HG03175 (cell line): ENCODE measurements around the gene F2RL1.
"Not testable (repeated sequence)": the region's sequence is repeated elsewhere in the genome, so short reads cannot be mapped to it uniquely, and the experiment has no call there.

Experiments
- ATAC-seq: cut with Tn5 transposase; IDR thresholded peaks from one replicate; pipeline ENCODE4 v1.9.1; 2021; ENCODE audit warnings: mild to moderate bottlenecking, moderate library complexity; ENCODE audit not compliant: unreplicated experiment

Gene F2RL1, protein sequence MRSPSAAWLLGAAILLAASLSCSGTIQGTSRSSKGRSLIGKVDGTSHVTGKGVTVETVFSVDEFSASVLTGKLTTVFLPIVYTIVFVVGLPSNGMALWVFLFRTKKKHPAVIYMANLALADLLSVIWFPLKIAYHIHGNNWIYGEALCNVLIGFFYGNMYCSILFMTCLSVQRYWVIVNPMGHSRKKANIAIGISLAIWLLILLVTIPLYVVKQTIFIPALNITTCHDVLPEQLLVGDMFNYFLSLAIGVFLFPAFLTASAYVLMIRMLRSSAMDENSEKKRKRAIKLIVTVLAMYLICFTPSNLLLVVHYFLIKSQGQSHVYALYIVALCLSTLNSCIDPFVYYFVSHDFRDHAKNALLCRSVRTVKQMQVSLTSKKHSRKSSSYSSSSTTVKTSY

DNA sequence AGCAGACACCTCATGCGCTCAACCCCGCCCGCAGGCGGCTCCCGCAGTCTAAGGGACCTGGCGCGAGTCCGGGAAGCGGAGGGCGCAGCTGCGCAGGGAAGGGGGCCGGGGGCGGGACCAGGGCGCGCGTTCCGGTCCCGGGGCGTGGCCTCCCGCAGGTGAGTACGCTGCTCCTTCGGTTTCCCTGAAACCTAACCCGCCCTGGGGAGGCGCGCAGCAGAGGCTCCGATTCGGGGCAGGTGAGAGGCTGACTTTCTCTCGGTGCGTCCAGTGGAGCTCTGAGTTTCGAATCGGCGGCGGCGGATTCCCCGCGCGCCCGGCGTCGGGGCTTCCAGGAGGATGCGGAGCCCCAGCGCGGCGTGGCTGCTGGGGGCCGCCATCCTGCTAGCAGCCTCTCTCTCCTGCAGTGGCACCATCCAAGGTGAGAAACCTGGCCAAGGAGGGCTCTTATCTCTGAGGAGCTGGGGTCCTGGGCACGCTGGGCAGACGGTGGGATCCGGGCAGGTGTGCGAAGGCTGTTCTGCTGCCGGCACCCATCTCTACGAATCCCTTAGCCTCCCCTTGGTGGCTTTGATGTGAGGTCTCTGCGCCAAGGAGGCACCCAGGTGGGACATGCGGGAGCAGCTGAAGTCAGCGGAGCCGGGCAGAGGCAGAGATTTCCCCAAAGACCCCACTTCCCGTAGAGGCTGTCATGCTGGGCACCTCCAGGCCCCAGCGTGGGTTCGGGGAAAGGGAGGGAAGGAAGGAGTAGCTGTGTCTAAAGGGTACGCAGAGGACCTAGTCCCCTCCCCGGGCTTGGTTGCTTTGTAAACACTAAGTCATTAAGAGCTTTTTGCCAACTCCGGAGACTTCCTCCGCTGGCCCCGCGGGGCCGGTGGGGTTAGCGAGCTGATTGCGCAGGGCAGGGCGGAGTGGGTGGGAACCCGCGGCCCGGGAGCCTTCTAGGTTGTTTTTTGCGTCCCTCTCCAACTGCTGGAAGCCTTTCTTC, at the start of gene F2RL1:
Gene F2RL1, plus strand, starts transcription at position 187 of the 988 bp plus-strand sequence. Its CDS starts 153 bp downstream, at position 340.
- no peak for ATAC-seq

DNA sequence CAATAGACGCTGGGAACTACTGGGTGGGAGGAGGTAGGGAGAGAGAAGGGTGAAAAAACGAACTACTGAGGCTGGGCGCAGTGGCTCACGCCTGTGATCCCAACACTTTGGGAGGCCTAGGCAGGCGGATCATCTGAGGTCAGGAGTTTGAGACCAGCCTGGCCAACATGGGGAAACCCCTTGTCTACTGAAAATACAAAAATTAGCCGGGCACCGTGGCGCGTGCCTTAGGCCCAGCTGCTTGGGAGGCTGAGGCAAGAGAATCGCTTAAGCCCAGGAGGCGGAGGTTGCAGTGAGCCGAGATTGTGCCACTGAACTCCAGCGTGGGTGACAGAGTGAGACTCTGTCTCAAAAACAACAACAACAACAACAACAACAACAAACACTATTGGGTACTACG, 47.8 kb upstream of the F2RL1 start:
- not testable (repeated sequence) for ATAC-seq

GRCh38 chr5:76771705-76772405, 47.0 kb upstream of the F2RL1 start:
- no peak for ATAC-seq

- ATAC-seq: no peak
These were observed 42.9 kb upstream of the F2RL1 start for GRCh38 chr5:76775921-76776320.

- ATAC-seq: no peak
These were observed 42.4 kb upstream of the F2RL1 start for GRCh38 chr5:76776391-76776790.

- not testable (repeated sequence) for ATAC-seq
These were observed 38.2 kb upstream of the F2RL1 start for GRCh38 chr5:76780616-76781015.

DNA sequence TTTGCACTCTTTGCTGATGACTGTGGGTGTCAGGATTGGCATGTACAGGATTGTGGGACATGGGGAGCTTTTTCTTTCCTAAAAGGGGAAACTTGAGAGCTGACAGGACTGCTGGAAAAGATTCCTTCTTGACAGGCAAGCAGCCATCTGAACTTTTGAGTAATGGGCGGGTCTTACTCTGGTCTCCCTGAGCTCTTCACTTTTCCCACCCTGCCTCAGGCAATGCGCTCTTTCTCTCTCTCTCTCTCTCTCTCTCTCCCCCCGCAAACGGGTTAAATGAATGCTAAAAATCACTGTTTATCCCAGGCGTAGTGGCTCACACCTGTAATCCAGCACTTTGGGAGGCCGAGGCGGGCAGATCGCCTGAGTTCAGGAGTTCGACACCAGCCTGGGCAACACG, 37.1 kb upstream of the F2RL1 start:
- no peak for ATAC-seq

DNA sequence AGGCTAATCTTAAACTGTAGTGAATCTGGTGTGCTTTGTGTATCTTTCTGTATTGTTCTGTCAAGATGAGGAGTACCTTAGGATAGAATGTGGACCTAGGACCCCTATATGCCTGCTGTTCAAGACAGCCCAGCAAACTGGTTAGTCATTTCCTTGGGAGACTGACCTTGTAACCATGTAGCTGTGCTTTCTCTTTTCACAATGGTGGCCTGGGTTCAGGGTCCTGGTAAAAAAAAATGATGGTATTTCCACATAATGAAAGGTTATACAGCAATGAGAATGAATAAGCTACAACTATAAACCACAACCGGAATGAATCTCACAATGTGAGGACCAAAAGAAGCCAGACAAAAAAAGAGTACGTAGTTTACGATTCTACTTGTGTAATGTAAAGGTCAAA, 36.4 kb upstream of the F2RL1 start:
- no peak for ATAC-seq

DNA sequence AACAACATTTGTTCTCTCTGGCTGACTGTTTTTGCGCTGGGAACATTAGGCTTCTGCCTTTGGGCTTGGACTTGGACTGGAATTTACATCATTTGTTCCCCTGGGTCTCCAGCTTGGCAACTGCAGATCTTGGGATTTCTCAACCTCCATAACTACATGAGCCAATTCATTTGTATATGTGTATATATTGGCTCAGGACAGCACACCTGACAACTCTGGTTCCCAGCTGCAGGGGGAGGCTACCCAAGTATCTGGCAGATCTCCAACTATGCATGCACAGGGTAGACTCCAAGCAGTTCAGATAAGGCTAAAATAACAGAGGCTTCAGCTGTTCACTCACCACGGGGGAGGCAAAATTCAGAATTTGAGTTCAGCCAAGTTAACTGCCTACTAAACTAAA, 31.6 kb upstream of the F2RL1 start:
- ATAC-seq: no peak

GRCh38 chr5:76788362-76788761, 30.5 kb upstream of the F2RL1 start:
- ATAC-seq: no peak

DNA sequence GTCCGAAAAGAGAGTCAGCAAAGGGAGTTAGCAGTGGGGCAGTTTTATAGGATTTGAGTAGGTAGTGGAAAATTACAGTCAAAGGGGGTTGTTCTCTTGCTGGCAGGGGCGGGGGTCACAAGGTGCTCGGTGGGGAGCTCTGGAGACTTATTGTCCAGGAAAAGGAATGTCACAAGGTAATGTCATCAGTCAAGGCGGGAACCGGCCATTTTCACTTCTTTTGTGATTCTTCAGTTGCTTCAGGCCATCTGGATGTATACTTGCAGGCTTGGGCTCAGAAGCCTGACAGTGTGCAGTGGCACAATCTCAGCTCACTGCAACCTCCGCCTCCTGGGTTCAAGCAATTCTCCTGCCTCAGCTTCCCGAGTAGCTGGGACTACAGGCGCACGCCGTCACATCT, 29.6 kb upstream of the F2RL1 start:
- ATAC-seq: not testable (repeated sequence)

GRCh38 chr5:76789991-76790581, 28.7 kb upstream of the F2RL1 start:
- ATAC-seq: no peak

DNA sequence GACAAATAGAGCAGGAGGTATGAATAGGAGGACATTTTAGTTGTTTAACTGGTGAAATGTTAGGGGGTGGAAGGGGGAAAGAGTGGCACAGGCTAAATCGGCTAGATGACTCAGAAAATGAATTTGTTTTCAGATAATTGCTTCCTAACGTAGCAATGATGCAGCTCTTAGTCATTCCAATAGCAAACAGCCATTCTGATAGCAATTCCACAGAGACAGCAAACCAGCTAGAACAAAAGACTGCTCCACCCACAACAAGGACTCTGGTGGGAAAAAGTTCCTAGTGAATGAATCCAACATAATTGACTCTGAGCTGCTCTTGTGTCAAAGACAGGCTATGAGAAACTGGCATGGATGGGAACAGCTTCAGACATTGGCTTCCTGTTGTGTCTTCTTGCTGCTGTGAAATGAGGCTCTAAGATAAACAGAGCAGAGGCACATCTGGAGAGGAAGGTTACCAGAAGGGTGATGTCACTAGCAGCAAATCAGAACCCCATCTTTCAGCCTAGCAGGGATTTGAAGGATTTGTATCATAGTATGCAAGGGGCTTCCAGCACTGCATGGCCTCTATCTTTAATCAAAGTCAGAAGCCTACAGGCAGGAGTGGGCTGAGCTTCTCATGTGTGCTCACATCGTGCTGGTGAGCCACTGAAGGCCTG, 28.1 kb upstream of the F2RL1 start:
- ATAC-seq: no peak

DNA sequence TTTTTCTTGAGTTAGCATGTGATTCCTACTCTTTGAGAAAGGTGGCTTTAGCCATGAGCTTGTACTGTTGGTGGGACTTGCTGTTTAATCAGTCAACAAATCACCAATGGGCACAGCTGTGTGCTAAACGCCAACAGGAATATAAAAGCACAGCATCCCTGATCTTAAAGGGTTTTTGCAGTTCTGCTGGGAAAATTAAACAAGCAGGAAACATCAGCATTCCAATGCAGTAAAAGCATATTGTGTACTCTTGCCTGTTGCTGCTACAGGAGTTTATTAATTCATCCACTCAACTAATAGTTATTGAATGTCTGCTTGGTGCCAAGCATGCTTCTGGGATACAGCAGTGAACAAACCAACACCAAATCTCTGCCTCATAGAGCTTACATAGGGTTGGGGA, 27.4 kb upstream of the F2RL1 start:
- ATAC-seq: no peak

DNA sequence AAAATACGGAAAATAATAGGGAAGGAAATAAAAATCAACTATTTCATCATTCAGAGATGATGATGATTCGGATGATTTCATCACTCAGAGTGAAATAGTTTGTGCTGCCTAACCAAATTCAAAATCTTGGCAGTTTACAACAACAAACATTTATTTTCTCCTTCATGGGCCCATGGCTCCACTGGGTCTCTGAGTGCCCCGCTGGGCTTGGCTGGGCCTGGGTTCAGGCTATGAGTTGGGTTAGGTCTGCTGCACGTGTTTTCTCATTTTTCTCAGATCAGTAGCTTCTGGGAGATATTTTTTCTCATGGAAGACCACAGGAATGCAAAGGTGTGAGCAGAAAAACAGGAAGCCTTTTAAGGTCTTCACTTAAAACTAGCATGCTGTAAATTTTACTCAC, 24.0 kb upstream of the F2RL1 start:
- no peak for ATAC-seq

DNA sequence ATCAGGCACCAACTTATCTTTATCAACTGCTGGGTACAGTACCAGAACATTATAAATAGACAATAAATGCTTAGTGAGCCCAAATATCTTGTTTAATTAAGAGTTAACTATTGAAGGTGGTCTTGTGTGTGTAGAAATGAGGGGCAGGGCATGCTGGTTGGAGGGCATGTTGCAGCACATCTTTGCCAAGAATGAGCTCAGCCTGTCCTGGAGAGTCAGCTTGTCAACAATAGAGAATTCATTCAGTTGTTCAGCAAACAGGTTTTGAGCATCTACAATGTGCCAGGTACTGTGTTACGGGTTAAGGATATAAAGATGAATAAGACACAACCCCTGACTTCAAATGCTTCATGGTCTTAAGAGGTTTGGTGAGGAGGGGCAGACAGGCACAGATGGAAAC, 19.2 kb upstream of the F2RL1 start:
- ATAC-seq: no peak

GRCh38 chr5:76800579-76800978, 18.3 kb upstream of the F2RL1 start:
- no peak for ATAC-seq

- no peak for ATAC-seq
These were observed 17.5 kb upstream of the F2RL1 start for GRCh38 chr5:76801159-76801802.

DNA sequence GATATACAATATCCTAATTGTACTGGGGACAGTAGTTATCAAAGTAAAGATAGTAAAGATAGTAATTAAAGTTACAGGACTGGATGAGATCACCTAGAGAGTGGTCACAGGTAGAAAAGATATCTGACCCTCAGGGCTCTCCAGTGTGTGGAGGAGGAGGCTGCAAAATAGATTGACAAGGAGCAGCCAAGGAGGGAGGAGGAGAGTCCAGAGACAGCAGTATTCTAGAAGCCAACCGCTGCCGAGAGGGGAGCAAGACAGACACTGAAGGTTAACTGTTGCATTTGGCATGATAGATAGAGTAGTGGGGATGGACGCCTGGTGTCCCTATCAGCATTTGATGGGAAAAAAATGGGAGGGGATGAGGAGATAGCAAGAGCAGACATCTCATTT, 17.0 kb upstream of the F2RL1 start:
- ATAC-seq: no peak

DNA sequence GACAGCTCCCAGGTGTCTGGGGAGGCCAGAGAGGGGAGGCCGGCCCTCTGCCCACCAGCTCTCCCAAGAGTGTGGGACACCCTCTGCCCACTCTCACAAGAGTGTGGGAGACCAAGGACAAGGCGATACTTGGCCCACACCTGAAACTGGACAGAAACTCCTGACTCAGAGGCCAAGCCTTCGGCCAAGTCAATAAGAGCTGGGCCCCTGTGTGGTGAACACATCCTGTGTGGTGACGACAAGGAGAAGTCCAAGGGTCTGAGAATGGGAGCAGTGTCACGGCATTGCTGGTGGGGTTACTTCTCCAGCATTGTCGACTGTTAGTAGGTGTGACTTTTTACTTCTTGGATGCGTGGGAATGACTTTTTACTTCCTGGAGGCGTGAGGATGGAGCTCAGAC, 14.6 kb upstream of the F2RL1 start:
- no peak for ATAC-seq
